HG02870 (cell line): ENCODE results near the gene LNPEP.
"Not testable (repeated sequence)": the region's sequence is repeated elsewhere in the genome, so short reads cannot be mapped to it uniquely, and the experiment has no call there.

Experiments used
- ATAC-seq: cut with Tn5 transposase; IDR thresholded peaks from one replicate; pipeline ENCODE4 v1.9.1; 2021; ENCODE audit warnings: mild to moderate bottlenecking, moderate library complexity; ENCODE audit not compliant: unreplicated experiment

Gene LNPEP

DNA sequence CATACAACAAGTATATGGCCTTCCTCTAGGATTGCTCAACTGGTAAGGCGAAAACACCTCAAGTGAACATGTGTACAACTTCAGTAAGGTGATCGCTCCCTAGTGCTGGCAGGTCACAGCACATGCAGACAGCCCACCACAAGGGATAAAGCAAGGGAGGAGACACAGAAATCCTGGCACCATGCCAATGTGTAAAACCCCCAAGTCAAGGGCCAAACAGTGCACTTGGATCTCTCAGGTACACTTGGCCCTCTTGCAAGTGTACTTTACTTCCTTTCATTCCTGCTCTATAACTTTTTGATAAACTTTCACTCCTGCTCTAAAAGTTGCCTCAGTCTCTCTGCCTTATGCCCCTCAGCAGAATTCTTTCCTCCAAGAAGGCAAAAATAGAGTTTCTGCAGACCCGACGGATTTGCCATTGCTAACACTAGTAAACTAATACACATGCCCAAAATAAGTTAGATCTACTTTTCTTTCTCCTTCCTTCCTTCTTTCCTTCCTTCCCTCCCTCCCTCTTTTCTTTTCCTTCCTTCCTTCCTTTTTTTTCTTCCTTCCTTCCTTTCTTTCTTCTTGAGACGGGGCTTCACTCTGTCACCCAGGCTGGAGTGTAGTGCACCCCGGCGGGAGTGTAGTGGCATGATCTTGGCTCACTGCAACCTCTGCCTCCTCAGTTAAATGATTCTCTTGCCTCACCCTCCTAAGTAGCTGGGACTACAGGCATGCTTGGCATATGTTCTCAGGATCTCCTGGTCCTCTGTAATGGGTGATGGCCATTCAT, 6.8 kb upstream of the LNPEP start:
- ATAC-seq: no peak

DNA sequence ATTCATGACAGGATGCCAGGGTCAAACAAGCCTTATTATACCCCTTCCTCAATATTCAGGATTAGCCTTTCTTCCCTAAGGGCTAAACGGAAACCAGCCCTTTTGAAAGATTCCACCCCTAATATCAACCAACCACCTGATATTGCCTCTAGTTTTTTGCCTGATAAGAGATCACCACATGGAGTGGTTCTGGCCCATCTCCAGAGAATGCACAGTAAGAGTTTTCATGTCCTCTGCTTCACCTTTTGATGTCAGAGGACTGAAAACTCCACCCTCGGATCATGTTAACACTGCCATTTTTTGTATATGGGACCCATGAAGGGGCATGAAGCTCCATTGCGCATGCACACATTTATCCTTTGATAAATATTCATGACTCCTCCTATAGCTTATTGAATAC, 5.8 kb upstream of the LNPEP start:
- ATAC-seq: no peak

DNA sequence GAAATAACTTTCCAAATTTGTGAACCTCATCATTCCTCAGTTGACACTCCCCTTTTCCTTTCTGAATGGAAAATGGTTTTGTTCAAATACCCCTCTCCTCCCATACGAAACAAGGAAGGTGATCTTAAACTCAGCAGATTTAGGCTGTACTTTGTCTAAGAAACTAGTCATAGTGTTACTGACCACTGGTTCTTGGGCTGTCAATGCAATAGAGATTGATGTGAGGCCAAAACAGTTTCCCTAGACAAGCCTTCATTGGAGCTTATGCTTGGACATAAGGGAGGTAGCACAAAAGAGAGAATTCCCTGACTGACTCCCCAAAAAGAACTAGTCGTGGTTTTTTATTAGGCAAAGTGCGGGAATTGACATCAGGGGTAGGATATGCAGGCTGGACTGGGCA, 5.3 kb upstream of the LNPEP start:
- ATAC-seq: no peak

DNA sequence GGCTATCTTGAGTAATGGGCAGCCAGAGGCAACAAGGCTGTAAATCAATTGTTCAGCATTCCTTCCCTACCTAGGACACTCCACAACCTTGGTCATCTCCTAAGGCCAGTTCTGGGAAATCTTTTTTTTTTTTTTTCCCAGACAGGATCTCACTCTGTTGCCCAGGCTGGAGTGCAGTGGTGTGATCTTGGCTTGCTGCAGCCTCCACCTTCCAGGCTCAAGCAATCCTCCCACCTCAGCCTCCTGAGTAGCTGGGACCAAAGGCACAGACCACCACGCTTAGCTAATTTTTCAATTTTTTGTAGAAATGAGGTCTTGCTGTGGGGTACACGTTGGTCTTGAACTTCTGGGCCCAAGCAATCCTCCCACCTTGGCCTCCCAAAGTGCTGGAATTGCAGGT, 4.8 kb upstream of the LNPEP start:
- not testable (repeated sequence) for ATAC-seq

DNA sequence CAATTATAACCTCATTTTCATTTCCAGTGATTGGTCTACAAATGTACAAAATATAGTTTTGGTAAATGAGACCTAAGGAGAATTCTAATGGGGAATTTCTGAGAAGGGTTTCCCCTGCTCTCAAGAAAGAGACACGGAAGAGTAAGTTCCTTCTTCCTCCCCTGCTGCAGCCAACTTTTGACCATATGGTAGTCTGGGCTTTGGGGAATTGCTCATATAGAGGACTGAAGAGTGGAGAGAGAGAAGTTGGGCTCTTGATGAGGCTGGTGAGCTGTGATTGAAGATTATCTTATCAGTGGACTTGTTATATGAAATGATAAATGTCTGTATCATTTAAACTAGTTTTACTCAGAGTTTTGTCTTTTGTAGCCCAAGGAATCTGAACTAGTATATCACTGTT, 4.3 kb upstream of the LNPEP start:
- ATAC-seq: no peak

DNA sequence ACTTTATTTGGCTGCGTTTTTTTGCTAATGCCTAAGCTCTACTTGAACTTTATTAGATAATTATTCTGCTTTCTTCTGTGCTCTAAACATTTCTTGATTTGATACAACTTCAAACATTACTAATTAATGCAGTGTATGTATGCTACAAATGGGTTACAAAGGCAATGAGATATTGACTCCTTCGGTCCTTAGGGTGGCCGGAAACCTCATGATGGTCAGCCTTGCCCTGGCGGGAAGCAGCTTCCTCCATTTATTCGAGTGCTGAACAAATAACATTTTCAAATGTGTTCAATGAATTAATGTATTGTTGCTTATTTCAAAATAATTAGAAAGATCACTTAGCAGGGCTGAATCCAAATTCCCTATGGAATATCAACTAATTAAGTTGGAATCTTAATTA, 3.9 kb upstream of the LNPEP start:
- ATAC-seq: no peak

DNA sequence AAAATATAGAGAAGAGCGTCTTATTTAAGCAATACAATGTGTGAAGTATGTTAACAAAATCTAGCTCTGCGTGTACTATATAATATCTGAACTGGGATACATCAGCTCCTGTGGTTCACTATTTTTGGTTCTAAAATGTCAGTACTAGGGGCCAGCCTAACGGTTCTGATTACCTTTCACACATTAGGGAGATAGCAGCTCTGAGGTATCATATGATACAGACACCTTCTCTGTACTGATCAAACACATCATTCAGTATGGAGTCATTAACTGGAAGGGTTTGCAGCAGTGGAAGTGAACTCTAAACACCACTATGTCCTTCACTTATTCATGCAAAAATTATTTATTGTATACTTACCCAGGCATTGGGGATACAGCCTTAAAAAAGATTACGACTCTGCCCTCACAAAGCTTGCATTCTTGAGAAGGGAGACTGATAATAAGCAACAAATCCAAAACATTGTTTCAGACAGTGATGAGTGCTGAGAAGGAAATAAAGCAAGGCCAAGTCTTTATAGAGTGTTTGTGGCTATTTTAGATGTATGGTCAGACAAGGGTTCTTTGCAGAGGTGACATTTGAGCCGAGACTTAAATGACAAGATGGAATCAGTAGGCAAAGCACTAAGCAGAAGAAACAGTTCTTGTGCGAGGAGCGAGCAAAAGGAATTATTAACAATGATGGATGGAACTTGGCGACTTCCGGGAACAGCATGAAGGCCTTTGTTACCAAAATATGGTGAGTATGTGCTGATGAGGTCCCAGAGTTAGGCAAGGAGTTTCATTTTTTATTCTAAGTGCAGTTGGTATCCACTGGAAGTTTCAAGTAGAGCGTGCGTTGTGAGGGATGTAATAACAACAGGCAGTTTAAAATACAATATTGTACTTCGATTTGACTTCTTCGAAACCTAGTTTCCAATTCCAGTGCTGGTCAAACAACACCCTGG, 1.8 kb upstream of the LNPEP start:
- ATAC-seq: no peak

DNA sequence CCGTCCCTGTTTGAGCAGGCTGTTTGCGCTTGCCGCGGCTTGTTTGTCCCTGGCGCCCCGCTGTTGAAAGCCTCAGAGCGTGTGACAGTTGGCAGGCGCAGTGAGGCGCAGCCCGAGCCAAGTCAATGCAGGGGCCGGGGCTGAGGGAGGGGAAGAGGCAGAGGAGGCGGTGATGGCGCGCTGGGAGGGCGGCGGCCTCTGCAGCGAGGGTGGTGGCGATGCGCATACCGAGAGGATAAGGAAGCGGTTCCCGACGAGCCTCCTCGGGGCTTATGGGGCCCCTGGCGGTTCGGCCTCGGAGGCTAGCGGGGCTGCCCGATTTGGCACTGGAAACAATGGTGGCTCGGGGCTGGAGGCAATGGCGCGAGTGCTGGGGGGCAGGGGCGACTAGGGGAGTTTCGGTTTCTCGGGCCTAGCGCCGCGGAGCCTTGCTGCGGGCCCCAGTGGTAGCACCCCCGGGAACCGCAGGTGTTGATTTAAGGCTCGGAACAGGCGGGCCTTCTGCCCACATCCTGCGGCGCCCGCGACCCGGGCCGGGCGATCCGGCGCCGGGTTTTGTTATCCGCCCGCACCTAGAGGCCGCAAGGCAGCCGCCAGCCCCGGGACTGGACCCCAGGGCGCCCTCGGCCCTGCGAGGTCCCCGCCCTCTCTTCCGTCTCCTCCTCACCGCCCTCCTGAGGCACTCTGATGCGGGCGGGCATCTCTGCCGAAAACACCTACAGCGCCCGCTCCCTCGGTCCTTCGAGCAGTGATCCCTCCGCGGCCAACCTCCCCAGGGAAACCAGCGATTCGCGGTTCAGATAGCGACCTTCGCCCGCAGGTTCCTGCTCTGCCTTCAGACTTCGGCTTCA, 947 bp upstream of the LNPEP start:
- ATAC-seq: peak; percentile 55

DNA sequence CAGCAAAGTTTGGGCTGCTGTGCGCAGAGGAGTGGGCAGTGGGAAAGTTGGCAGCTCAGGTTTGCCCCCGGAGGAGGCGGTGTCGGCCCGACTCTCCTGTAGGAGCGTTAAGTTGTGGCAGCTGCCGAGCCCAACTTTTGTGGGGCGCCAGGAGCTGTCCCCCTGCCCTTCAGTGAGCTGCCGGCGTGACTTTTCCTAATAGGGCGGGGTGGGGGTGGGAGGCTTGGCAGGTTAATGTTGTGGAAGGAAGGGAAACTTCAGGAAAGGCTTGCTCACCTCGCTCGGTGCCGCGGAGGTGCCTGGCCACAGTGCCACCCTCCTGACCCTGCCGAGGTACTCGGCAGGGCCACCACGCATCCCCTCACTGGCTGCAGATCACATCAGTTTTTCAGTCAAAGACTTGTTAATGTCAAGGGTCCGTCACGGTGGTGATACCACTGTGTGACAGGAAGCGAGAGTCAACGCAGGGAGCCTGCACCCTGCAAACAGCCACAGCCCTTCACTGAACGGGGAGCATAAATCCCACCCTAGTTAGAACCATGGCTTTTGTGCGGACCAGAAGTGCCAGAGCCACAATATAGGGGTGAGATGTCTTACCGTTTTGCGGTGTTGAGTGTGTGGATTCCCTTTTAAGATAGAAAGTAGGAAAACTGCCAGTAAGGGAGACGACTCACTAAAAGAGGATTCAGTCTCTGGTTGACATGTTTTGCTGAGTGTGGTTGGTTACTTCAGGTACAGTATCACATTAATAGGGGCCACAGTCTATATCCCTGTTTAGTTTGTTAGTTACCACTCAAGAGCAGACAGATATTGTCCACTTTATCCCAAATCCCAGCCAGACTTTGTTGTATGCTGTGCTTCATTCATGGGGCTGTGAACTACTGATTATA, 796 bp downstream of the LNPEP start:
- peak; percentile 21 for ATAC-seq

DNA sequence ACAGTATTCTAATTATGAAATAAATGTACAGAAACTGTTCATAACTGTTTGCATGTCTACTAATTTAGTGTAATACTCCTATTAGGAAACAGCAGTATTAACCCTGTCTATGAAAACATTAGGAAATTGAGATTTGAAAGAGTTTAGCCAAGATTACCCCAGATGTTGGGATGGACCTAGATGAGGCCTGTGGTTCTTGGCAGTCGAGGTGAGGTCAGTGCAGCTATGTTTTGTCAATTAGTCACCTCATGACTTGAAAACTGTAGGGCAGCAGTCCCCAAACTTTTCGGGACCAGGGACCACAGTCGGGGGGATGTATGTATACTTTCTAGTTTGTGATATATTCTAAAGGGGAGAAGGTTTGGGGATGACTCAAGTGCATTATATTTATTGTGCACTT, 4.7 kb downstream of the LNPEP start:
- ATAC-seq: no peak

DNA sequence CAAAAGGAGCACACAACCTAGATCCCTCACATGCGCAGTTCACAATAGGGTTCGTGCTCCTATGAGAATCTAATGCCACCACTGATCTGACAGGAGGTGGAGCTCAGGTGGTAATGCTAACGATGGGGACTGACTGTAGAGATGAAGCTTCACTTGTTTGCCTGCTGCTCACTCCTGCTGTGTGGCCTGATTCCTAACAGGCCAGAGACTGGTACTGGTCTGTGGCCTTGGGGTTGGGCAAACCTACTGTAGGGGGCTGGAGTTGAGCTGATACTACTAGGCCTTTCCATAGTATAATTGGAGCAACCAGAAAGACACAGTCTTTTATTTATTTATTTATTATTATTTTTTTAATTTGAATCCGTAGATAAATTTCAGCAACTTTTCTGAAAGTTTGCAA, 5.3 kb downstream of the LNPEP start:
- no peak for ATAC-seq

DNA sequence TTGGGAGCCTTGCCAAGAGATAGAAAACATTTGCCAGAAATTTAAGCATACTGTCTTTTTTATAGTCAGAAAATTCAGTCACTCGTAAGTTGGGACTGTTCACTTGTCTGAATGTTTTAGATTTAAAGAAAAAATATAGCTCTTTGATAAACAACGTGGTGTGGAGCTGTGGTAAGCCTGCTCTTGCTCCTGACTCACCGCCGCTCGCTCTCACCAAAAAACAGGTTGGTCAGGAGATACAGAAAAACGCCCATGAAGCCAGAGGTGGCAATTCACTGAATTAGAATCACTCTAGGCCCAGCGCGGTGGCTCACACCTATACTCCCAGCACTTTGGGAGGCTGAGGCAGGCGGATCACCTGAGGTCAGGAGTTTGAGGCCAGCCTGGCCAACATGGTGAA, 6.2 kb downstream of the LNPEP start:
- ATAC-seq: no peak

DNA sequence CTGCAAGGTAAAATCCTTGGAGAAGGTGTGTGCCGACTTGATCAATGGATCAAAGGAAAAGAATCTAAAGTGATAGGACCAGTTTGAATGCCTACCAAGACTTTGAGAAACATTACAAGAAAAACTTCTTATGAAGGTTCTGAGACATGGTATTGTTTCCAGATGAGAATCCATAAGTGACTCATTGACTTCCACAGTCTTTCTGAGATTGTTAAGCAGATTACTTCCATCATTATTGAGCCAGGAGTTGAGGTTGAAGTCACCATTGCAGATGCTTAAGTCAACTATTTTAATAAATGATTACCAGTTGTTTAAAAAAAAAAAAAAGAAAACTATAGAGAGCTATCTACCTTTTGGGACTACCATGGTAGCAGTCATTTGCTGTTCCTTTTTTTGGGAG, 7.0 kb downstream of the LNPEP start:
- ATAC-seq: no peak

DNA sequence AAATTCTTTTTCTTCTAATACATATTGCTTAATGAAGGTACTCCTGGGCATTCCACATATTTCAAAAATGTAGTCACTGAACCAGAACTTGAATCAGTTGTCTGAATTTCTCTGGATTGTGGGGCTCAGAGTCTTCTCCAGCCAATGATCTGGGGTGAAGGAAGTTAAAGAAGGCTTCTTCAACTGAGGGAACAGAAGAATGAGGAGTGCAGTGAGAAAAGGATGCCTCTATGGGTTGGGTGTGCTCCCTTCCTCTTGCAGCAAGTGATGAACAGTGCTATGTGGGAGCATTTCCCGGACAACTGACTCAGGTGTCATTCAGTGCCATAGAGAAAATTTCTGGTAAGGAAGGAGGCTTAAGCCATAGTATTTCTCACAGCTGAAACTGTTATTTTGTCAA, 7.9 kb downstream of the LNPEP start:
- ATAC-seq: no peak

DNA sequence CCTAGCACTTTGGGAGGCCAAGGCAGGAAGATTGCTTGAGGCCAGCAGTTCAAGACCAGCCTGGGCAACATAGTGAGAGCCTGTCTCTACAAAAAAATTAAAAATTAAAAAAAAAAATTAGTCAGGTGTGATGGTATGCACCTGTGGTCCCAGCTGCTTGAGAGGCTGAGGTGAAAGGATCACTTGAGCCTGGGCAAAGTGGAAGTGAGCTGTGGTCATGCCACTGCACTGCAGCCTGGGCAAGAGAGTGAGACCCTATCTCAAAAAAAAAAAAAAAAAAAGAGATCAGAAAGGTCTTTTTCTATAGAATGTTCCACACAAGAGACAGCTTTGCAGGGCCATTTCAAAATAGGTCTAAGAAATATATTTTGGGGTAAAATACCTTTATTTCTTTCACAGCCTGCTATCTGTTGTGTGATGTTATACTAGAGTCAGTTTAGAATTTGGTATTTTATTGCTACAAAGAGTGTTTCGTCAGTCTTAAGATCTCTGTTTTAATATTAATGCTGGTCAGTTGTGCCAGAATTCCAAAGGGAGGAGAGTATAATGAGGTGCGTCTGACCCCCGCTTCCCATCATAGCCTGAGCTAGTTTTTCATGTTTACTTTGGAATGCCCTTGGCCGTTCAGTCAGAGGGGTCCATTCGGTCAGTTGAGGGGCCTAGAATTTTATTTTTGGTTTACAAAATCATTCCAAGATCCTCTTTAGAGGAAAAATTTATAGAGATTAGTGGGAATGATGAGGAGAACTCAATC, 9.4 kb downstream of the LNPEP start:
- ATAC-seq: no peak

DNA sequence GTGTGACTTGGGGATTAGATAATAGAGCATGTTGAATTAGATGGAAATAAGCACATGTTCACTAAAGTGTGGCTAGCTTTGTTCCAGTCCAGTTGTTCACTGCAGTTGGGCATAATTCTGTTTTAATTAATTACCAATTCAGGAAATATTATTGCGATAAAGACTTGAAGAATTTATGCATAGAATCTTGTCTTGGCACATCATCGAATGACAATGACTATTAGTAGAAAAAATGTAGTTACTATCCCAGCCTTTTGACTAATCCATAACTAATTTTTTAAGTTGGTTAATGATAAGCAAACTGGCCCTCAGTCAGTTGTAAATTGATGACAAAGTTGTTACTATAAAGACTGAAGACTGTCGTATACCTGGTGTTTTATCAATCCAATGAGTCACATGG, 10.5 kb downstream of the LNPEP start:
- ATAC-seq: no peak

DNA sequence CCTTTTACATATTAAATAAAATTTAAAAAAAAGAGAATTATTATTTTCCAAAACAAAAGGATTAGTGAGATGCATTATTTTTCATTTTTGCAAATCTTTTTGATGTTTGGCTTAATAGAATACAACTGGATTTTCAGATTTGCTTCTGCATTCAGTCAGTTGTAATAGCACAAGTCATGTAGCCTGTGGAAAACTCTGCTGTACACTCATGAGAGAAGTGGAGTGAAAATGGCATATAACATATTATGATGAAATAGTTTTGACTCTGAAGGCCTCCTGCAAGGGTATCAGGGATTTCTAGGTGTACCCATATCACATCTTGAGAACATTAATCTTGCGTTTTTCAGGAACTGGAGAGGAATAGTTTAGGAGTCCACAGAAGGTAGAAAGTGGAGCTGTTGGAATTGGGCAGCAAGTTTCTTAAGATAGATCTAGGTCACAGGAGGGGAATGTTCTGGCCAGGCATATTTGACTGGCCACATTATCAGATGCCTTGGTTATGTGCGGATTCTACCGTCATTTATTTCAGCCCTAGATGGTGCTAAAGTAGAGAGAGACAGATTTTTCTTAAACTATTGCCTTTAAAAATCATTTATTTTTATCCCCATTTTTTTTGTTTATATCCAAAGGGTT, 16.4 kb downstream of the LNPEP start:
- no peak for ATAC-seq

DNA sequence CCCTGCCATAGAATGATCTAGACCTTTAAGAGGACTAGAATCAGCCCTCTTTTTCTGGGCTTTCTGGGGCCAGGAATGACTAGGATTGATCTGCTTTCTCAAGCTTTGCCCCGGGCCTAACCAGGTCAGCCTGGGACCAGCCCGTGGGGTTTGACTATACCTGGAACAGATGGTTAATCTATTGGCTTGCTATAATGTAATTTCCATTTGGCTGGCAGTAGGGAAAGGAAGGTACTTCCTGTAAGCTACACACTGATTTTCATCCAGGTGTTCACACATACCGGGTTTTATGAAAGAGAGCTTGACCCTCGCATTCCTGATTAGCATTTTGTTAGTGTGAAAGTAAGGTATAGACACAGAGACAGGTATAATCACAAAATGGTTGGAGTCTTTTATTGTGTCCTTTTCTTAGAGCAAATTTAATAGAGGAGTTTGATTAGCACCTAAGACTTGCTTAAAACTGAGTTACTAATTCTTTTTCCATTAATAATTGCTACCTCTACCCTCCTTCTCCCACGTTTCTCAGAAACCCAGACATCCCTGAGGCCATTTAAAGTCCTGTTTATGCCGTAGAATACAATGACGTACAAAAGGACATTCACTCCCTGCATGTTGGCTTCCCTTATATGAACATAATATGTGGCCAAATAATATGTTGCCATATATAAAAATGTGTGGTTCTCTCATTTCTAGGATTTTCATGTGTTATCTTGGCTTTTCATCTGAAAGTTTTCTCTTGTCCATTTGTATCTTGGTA, 17.3 kb downstream of the LNPEP start:
- ATAC-seq: no peak
